Hepatocyte (in vitro differentiated cells): ENCODE results near the gene RUNX3. TPM values are rescaled to one million over a fixed set of nuclear protein-coding genes. Genes with fewer than 3 reads are reported as not detected.
"Not testable (repeated sequence)": the region's sequence is repeated elsewhere in the genome, so short reads cannot be mapped to it uniquely, and the experiment has no call there.

ENCODE experiments used
- DNase-seq: peaks from one replicate; pipeline ENCODE4 v3.0.0-alpha.2; 2016; ENCODE audit warnings: low spot score
- H2AFZ ChIP-seq: fragments of 200-600 bp; sonication (generic); 2 replicates; pipeline ENCODE4 v1.6.0; 2016; ENCODE audit warnings: antibody characterized with exemption, mild to moderate bottlenecking
- H3K27ac ChIP-seq: fragments of 200-600 bp; sonication (generic); 2 replicates; pipeline ENCODE4 v1.5.1; 2016; ENCODE audit warnings: mild to moderate bottlenecking
- H3K27me3 ChIP-seq: fragments of 200-600 bp; sonication (generic); 2 replicates; pipeline ENCODE4 v1.6.1; 2016
- H3K36me3 ChIP-seq: fragments of 200-600 bp; sonication (generic); replicated peaks from 2 replicates; pipeline ENCODE4 v1.5.1; 2016; ENCODE audit warnings: low read depth; ENCODE audit not compliant: insufficient read depth
- H3K4me1 ChIP-seq: fragments of 200-600 bp; sonication (generic); 2 replicates; pipeline ENCODE4 v1.5.1; 2016; ENCODE audit warnings: mild to moderate bottlenecking, moderate library complexity; ENCODE audit not compliant: insufficient read depth
- H3K4me2 ChIP-seq: fragments of 200-600 bp; sonication (generic); 2 replicates; pipeline ENCODE4 v1.6.0; 2016
- H3K4me3 ChIP-seq: fragments of 200-600 bp; sonication (generic); 2 replicates; pipeline ENCODE4 v1.5.1; 2016; ENCODE audit warnings: mild to moderate bottlenecking
- H3K79me2 ChIP-seq: fragments of 200-600 bp; sonication (generic); 2 replicates; pipeline ENCODE4 v1.6.0; 2017; ENCODE audit warnings: mild to moderate bottlenecking
- H3K9me2 ChIP-seq: fragments of 200-600 bp; sonication (generic); replicated peaks from 2 replicates; pipeline ENCODE4 v1.6.0; 2017; ENCODE audit warnings: mild to moderate bottlenecking; ENCODE audit not compliant: insufficient read depth
- H3K9me3 ChIP-seq: fragments of 200-600 bp; sonication (generic); 2 replicates; pipeline ENCODE4 v1.5.1; 2016; ENCODE audit warnings: low read depth, mild to moderate bottlenecking
- H4K20me1 ChIP-seq: fragments of 200-600 bp; sonication (generic); 2 replicates; pipeline ENCODE4 v1.6.0; 2016; ENCODE audit warnings: mild to moderate bottlenecking; ENCODE audit not compliant: insufficient read depth, poor library complexity, severe bottlenecking
- CTCF ChIP-seq: fragments of 200-600 bp; sonication (generic); IDR thresholded peaks from 2 replicates; pipeline ENCODE4 v1.5.1; 2016; ENCODE audit warnings: antibody characterized with exemption, mild to moderate bottlenecking; ENCODE audit not compliant: poor library complexity
- EZH2 ChIP-seq: fragments of 200-600 bp; sonication (generic); IDR thresholded peaks from 2 replicates; pipeline ENCODE4 v1.6.1; 2016; ENCODE audit warnings: antibody characterized with exemption, mild to moderate bottlenecking, borderline replicate concordance
- EZH2phosphoT487 ChIP-seq: fragments of 200-600 bp; sonication (generic); IDR thresholded peaks from one replicate; pipeline ENCODE4 v1.6.1; 2018; ENCODE audit warnings: antibody characterized with exemption, mild to moderate bottlenecking, low read depth, moderate library complexity; ENCODE audit not compliant: unreplicated experiment, severe bottlenecking
- WGBS: methylation state at CpG from one replicate; pipeline ENCODE4 v1.1.6; 2016; ENCODE audit warnings: low lambda C conversion rate; ENCODE audit errors: missing lambda C conversion rate; 5-methylcytosine and 5-hydroxymethylcytosine counted together
- polyA plus RNA-seq: library from polyadenylated mRNA; unstranded; fragments of >200 nt; fragmentation: Nextera tagmentation; extraction: Ambion mirVana; gene quantifications from 2 replicates; pipeline ENCODE4 v1.2.1, GENCODE V29; 2016
- total RNA-seq: library from RNA; depleted of rRNA; stranded (reverse); fragments of >200 nt; gene quantifications from 2 replicates; pipeline ENCODE4 v1.2.3, GENCODE V29; 2014

The RUNX3 gene
- 0.13 and 0.28 TPM in 2 replicates for total RNA-seq
- 0.16 and 0.67 TPM in 2 replicates for polyA plus RNA-seq

- DNase-seq, result peak; percentile 45
- no peak within 1 kb of the TSS for H3K27ac ChIP-seq
- WGBS, result 6% methylated on average over 70 of the region's 88 CpGs
- TF ChIP-seq EZH2 (peak; percentile 79), CTCF (no peak), EZH2phosphoT487 (peak; percentile 72)
- no peaks in the 10 kb centered on the region for H3K79me2 ChIP-seq
- peaks cover 20% of the 10 kb centered on the region for H3K4me1 ChIP-seq
- H4K20me1 ChIP-seq, result no peaks in the 10 kb centered on the region
- H3K36me3 ChIP-seq, result no peaks in the 10 kb centered on the region
- no peak within 1 kb of the TSS for H3K4me3 ChIP-seq
- no peaks in the 10 kb centered on the region for H3K9me2 ChIP-seq
- peak within 1 kb of the TSS; percentile 45 for H2AFZ ChIP-seq
- peak within 1 kb of the TSS; percentile 73 for H3K4me2 ChIP-seq
- H3K27me3 ChIP-seq, result peaks cover 94% of the 10 kb centered on the region
- no peaks in the 10 kb centered on the region for H3K9me3 ChIP-seq
These were observed at the start of gene RUNX3 for GRCh38 chr1:24930260-24931145. RUNX3 (minus strand) TSS chr1:24930276; CDS start chr1:24929868, 408 bp downstream.

GRCh38 chr1:24979232-24979631, 49.2 kb upstream of the RUNX3 start:
- not testable (repeated sequence) for H3K9me3 ChIP-seq, H2AFZ ChIP-seq, H3K9me2 ChIP-seq, H4K20me1 ChIP-seq, H3K4me3 ChIP-seq, H3K27ac ChIP-seq, H3K4me1 ChIP-seq, H3K36me3 ChIP-seq, DNase-seq, H3K79me2 ChIP-seq, H3K4me2 ChIP-seq, H3K27me3 ChIP-seq
- 87% methylated on average over 4 of the region's 4 CpGs for WGBS

- Histone ChIP-seq H3K4me3 (no peak overlapping the region), H3K4me2 (no peak overlapping the region), H3K9me2 (no peaks in the 10 kb centered on the region), H3K4me1 (no peaks in the 10 kb centered on the region), H3K9me3 (no peaks in the 10 kb centered on the region), H3K79me2 (no peaks in the 10 kb centered on the region), H3K27ac (no peak overlapping the region), H2AFZ (no peak overlapping the region), H3K27me3 (peaks cover 3% of the 10 kb centered on the region), H3K36me3 (no peaks in the 10 kb centered on the region), H4K20me1 (no peaks in the 10 kb centered on the region)
- 74% methylated on average over 9 of the region's 9 CpGs for WGBS
- DNase-seq, result no peak
- TF ChIP-seq EZH2phosphoT487 (no peak), CTCF (no peak), EZH2 (no peak)
These were observed 48.4 kb upstream of the RUNX3 start for GRCh38 chr1:24978383-24979032.

GRCh38 chr1:24975391-24975790, 45.3 kb upstream of the RUNX3 start:
- no peaks in the 10 kb centered on the region for H4K20me1 ChIP-seq
- no peaks in the 10 kb centered on the region for H3K4me1 ChIP-seq

More at GRCh38 chr1:24975391-24975790, 45.3 kb upstream of the RUNX3 start:
- Histone ChIP-seq H3K36me3 (no peaks in the 10 kb centered on the region), H3K27ac (no peak overlapping the region), H3K79me2 (no peaks in the 10 kb centered on the region), H3K9me2 (no peaks in the 10 kb centered on the region), H3K4me3 (no peak overlapping the region), H3K4me2 (no peak overlapping the region), H2AFZ (no peak overlapping the region), H3K9me3 (no peaks in the 10 kb centered on the region), H3K27me3 (peaks cover 3% of the 10 kb centered on the region)
- no peak for DNase-seq
- no peak for TF ChIP-seq EZH2phosphoT487
- 92% methylated on average over 2 of the region's 2 CpGs for WGBS
